Cardiac muscle cell (in vitro differentiated cells and primary cell): ENCODE measurements around the gene LMAN1L. TPM values are rescaled to one million over a fixed set of nuclear protein-coding genes. Genes with fewer than 3 reads are reported as not detected.
A peak's percentile ranks its signal among the peaks of the same experiment; 100 is the strongest.

Experiments used
- DNase-seq, 2 donors: peaks; one replicate each; pipeline versions ENCODE4 v3.0.0 to v3.0.0-alpha.2; 2010 to 2017; ENCODE audit warnings: low read depth in 1 of 2, low spot score in 1 of 2
- H3K27ac ChIP-seq: fragments of 200-600 bp; sonication (generic); 2 replicates; pipeline ENCODE4 v1.5.1; 2016
- H3K27me3 ChIP-seq: fragments of 200-600 bp; sonication (generic); 2 replicates; pipeline ENCODE4 v1.6.0; 2016; ENCODE audit warnings: control low read depth
- H3K36me3 ChIP-seq: fragments of 200-600 bp; sonication (generic); 2 replicates; pipeline ENCODE4 v1.5.1; 2016; ENCODE audit warnings: control low read depth
- H3K4me1 ChIP-seq: fragments of 200-600 bp; sonication (generic); 2 replicates; pipeline ENCODE4 v1.8.1; 2017; ENCODE audit warnings: low read depth, mild to moderate bottlenecking, mixed run types
- H3K4me3 ChIP-seq: fragments of 200-600 bp; sonication (generic); 2 replicates; pipeline ENCODE4 v1.5.1; 2016; ENCODE audit warnings: mild to moderate bottlenecking
- H3K9me3 ChIP-seq: fragments of 200-600 bp; sonication (generic); 2 replicates; pipeline ENCODE4 v1.5.1; 2017; ENCODE audit warnings: low read depth, mild to moderate bottlenecking, control low read depth
- CTCF ChIP-seq: IDR thresholded peaks from 2 replicates; pipeline ENCODE4 v1.5.1; 2012; ENCODE audit warnings: low read depth, mild to moderate bottlenecking, low read length
- polyA plus RNA-seq: library from polyadenylated mRNA; unstranded; fragments of >200 nt; fragmentation: Nextera tagmentation; extraction: Ambion mirVana; gene quantifications from 2 replicates; pipeline ENCODE4 v1.2.1, GENCODE V29; 2016
- total RNA-seq: library from RNA; depleted of rRNA; stranded (reverse); fragments of >200 nt; gene quantifications from 2 replicates; pipeline ENCODE4 v1.2.3, GENCODE V29; 2016

Gene LMAN1L
- total and polyA plus RNA-seq, 2 experiments from 2014 or later, result not detected

GRCh38 chr15:74825866-74826265 is 13.2 kb downstream of the LMAN1L start:
- Histone ChIP-seq H3K4me1 (no peaks in the 10 kb centered on the region), H3K36me3 (no peaks in the 10 kb centered on the region), H3K27ac (no peak overlapping the region), H3K27me3 (peaks cover 48% of the 10 kb centered on the region), H3K4me3 (no peak overlapping the region), H3K9me3 (no peaks in the 10 kb centered on the region)
- no peak for TF ChIP-seq CTCF
- no peak for DNase-seq

GRCh38 chr15:74826364-74826819 is 13.8 kb downstream of the LMAN1L start, which contains the start of gene CPLX3:
Gene CPLX3, plus strand, starts transcription at chr15:74826627. Its CDS starts 77 bp downstream, at chr15:74826704.
- H3K4me1 ChIP-seq, result no peaks in the 10 kb centered on the region
- no peak within 1 kb of the TSS for H3K27ac ChIP-seq
- peaks cover 48% of the 10 kb centered on the region for H3K27me3 ChIP-seq
- H3K36me3 ChIP-seq, result no peaks in the 10 kb centered on the region
- no peaks in the 10 kb centered on the region for H3K9me3 ChIP-seq
- DNase-seq, result peak; percentile 21 to 74
- no peak within 1 kb of the TSS for H3K4me3 ChIP-seq
- no peak for TF ChIP-seq CTCF

GRCh38 chr15:74826921-74827320 is 14.3 kb downstream of the LMAN1L start:
- DNase-seq, result no peak

GRCh38 chr15:74827614-74828013 is 15.0 kb downstream of the LMAN1L start:
- H3K4me3 ChIP-seq, result no peak overlapping the region
- H3K27me3 ChIP-seq, result peaks cover 48% of the 10 kb centered on the region
- H3K9me3 ChIP-seq, result no peaks in the 10 kb centered on the region
- H3K27ac ChIP-seq, result no peak overlapping the region
- no peaks in the 10 kb centered on the region for H3K36me3 ChIP-seq
- peaks cover 4% of the 10 kb centered on the region for H3K4me1 ChIP-seq
- TF ChIP-seq CTCF, result no peak
- DNase-seq, result no peak

More at GRCh38 chr15:74826921-74827320, 14.3 kb downstream of the LMAN1L start:
- Histone ChIP-seq H3K4me1 (peaks cover 2% of the 10 kb centered on the region), H3K27me3 (peaks cover 48% of the 10 kb centered on the region), H3K9me3 (no peaks in the 10 kb centered on the region), H3K4me3 (no peak overlapping the region), H3K36me3 (no peaks in the 10 kb centered on the region), H3K27ac (no peak overlapping the region)
- TF ChIP-seq CTCF, result no peak

- H3K9me3 ChIP-seq, result no peaks in the 10 kb centered on the region
- no peak overlapping the region for H3K27ac ChIP-seq
- DNase-seq, result no peak
- peaks cover 4% of the 10 kb centered on the region for H3K4me1 ChIP-seq
- H3K27me3 ChIP-seq, result peaks cover 46% of the 10 kb centered on the region
- no peak for TF ChIP-seq CTCF
- no peak overlapping the region for H3K4me3 ChIP-seq
- H3K36me3 ChIP-seq, result no peaks in the 10 kb centered on the region
These were observed 16.2 kb downstream of the LMAN1L start for GRCh38 chr15:74828835-74829234.

- H3K4me3 ChIP-seq, result no peak overlapping the region
- no peak overlapping the region for H3K27ac ChIP-seq
- H3K9me3 ChIP-seq, result no peaks in the 10 kb centered on the region
- no peaks in the 10 kb centered on the region for H3K36me3 ChIP-seq
- peaks cover 40% of the 10 kb centered on the region for H3K27me3 ChIP-seq
- no peak for DNase-seq
- H3K4me1 ChIP-seq, result peaks cover 4% of the 10 kb centered on the region
- TF ChIP-seq CTCF, result no peak
These were observed 16.9 kb downstream of the LMAN1L start for GRCh38 chr15:74829486-74829885.
